Germinal center (tissue), 1 donor: ENCODE data around the gene RAP1GAP2.
"Not testable (repeated sequence)": the region's sequence is repeated elsewhere in the genome, so short reads cannot be mapped to it uniquely, and the experiment has no call there.

Experiments used
- DNase-seq: peaks from one replicate; pipeline ENCODE4 v3.0.0; 2012; ENCODE audit warnings: mixed read lengths, low spot score

Gene RAP1GAP2

GRCh38 chr17:2971851-2972250 lies 175.6 kb downstream of the RAP1GAP2 start:
- DNase-seq: no peak

- no peak for DNase-seq
Measured at GRCh38 chr17:2972749-2973148, 176.5 kb downstream of the RAP1GAP2 start.

GRCh38 chr17:2974347-2974746 lies 178.1 kb downstream of the RAP1GAP2 start:
- DNase-seq: no peak

GRCh38 chr17:2975469-2975958 lies 179.3 kb downstream of the RAP1GAP2 start:
- no peak for DNase-seq

DNA sequence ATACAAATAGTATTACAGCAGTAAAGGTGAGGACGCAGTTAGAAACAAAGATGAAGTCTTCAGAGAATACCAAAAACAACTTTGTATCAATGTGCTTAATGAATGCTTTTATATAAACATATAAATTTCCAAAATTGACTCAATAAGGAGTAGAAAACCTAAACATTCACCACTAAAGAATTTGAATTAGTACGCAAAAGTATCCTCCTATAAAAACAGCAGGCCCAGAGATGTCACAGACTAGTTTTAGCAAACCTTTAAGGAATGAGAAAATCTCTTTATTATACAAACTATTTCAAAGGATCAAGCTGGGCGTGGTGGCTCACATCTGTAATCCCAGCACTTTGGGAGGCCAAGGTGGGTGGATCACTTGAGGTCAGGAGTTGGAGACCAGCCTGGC lies 180.9 kb downstream of the RAP1GAP2 start:
- no peak for DNase-seq

- DNase-seq: no peak
Measured at GRCh38 chr17:2978116-2978515, 181.9 kb downstream of the RAP1GAP2 start.

DNA sequence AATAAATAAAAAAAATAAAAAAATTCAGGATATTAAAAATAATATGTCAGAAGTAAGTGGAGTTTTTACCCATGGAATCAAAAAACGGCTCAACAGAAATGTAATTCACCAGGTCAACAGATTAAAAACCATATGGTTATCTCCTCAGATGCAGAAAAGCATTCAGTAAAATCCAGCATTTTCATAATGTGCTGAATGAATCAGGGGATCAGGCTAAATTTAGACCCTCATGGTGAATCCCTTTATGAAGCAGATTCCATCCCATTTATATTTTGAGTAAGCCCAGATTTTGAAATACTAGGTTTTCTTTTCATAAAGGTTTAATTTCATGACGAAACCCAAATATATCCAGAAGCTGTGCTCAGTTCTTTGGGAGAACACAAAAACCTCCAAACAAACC lies 182.8 kb downstream of the RAP1GAP2 start:
- no peak for DNase-seq

DNA sequence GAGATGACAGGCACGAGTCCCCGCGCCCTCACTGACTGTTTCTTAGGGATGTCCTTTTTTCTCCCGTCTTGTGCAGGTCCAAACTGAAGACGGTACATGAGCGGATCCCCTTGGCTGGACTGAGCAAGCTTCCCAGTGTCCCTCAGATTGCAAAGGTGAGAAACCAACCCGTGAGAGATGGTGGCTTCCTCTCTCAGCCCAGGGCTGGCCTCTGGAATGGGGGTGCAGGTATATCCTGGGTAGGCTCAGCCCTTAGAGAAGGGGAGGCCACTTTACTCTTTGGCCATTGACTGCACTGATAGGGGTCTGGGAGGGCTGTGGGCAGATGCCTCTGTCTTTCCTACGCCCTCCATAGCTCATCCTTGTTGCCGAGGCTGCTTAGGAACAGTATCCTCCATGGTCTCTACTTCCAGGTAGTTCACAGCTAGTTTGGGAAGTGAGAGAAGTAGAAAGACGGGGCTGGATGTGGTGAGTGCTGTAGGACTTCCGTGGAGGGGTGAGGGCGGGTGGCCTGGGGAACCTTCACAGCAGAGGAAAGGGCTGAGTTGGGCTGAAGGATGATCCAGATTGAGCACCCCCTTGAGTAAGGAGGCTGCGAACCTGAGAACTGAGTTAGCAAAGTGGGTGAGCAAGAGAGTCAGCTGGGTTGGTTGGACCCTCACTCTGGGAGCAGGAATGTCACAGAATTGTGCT lies 184.1 kb downstream of the RAP1GAP2 start:
- no peak for DNase-seq

DNA sequence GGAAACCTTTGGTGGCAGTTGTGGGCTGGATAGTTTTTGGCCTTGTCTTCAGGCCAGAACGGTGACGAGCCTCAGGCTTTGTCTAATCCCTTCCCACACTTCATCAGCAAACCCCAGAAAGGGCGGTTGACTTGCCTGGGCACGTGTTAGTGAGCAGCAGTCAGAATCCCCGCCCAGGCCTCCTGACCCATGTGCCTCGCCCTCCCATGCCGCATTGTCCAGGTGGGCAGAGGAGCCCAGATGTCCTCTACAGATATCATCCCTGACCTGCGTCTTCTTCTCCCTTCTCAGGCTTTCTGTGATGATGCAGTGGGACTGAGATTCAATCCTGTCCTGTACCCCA lies 184.6 kb downstream of the RAP1GAP2 start:
- no peak for DNase-seq

- no peak for DNase-seq
Measured at GRCh38 chr17:2981325-2981724, 185.1 kb downstream of the RAP1GAP2 start.

GRCh38 chr17:2982854-2983253 lies 186.6 kb downstream of the RAP1GAP2 start:
- no peak for DNase-seq

DNA sequence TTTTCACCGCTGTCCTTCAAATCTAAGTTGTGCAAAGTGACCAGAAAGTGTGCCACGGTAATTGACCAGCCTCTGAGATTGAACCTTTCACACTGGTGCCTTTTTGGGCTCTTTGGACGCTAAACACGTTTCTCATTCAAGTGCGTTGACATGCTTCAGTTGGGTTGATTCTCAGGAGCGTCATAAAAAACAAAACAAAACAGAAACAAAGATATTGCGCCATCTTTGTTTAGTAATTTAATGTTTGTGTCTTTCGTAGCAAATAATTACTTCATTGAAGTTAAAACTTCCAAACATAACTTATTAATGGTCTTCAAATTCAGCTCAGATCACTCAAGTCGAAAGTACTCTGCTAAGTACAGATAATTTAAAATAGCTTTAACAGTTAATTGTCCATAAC lies 187.0 kb downstream of the RAP1GAP2 start:
- no peak for DNase-seq

DNA sequence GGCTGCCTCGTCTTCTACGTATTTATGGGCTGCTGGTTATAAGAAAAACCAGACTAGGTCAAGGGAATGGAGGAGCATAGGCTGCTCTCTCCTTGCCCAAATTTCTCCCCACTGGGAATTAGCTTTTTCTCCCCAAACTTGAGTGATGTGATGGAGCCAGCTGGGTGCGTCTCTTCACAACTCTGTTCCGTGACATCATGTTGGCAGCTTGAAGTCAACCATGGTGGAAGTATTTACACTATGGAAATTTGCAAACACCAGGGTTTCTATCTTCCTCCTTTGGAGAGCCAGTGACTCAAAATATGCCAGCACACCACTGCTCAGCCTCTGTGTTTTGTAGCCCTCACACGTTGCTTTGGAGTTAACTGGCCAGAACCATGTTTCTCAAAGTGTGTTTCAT lies 189.1 kb downstream of the RAP1GAP2 start:
- no peak for DNase-seq

DNA sequence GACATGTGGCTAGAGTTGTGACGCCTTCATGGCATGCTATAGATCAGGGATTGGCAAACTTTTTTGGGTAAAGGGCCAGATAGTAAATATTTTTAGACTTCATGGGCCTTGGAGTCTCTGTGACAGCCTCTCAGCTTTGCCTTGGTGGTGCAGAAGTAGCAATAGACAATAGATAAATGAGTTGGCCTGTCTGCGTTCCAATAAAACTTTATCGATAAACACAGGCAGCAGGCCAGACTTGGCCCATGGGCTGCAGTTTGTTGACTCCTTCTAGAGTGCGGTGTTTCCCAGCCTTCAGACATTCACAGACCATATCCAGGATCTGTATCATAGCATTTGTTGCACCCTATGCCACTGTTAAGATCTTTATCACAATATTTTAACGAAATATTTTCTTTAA lies 190.7 kb downstream of the RAP1GAP2 start:
- DNase-seq: no peak

DNA sequence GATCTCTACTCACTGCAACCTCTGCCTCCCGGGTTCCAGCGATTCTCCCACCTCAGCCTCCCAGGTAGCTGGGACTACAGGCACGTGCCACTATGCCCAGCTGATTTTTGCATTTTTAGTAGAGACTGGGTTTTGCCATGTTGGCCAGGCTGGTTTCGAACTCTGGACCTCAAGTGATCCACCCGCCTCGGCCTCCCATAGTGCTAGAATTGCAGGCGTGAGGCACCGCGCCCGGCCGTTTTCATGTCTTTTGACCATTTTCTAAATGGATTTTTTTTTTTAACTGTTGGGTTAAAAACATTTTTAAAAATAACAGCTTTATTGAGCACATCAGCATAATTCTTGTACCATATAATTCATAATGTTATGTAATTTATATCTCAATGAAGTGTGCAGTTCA lies 193.2 kb downstream of the RAP1GAP2 start:
- not testable (repeated sequence) for DNase-seq

GRCh38 chr17:2989855-2990254 lies 193.6 kb downstream of the RAP1GAP2 start:
- DNase-seq: no peak

- no peak for DNase-seq
Measured at GRCh38 chr17:2990396-2990795, 194.2 kb downstream of the RAP1GAP2 start.

GRCh38 chr17:2991396-2992180 lies 195.3 kb downstream of the RAP1GAP2 start:
- DNase-seq: not testable (repeated sequence)

DNA sequence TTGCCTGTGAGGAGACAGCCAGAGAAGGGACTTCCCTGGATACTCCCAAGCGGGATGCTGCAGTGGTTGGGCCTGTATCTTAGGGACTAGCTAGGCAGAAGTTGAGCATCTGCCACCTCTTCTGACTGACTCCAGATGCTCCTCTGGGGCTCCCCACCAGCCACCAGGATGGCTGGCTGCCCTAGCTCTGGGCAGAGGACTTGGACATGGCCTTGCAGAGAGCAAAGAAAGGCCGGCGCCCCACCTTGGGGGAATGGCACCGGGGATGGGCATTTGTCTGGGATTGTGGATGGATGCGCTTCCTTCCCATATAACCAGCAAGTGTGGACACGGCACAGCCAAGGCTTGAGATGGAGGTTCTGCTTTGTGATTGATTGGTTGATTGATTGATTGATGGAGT lies 198.2 kb downstream of the RAP1GAP2 start:
- DNase-seq: no peak

DNA sequence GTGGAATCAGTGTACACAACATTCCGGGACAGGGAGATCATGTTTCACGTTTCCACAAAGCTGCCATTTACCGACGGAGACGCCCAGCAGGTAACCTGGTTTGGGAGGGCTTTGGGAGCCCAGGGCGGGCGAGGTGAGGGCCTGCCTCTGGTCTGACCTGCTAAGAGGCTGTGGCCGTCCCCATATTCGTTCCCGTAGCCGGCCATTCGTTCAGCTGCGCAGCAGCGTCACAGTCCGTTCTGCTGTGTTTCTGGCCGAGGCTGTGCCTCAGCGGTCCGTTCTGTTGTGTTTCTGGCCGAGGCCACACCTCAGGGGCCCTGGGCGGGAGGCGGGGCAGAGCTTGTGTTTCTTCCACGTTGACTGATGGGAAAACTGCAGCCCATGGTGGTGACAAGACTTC lies 199.1 kb downstream of the RAP1GAP2 start:
- no peak for DNase-seq

DNA sequence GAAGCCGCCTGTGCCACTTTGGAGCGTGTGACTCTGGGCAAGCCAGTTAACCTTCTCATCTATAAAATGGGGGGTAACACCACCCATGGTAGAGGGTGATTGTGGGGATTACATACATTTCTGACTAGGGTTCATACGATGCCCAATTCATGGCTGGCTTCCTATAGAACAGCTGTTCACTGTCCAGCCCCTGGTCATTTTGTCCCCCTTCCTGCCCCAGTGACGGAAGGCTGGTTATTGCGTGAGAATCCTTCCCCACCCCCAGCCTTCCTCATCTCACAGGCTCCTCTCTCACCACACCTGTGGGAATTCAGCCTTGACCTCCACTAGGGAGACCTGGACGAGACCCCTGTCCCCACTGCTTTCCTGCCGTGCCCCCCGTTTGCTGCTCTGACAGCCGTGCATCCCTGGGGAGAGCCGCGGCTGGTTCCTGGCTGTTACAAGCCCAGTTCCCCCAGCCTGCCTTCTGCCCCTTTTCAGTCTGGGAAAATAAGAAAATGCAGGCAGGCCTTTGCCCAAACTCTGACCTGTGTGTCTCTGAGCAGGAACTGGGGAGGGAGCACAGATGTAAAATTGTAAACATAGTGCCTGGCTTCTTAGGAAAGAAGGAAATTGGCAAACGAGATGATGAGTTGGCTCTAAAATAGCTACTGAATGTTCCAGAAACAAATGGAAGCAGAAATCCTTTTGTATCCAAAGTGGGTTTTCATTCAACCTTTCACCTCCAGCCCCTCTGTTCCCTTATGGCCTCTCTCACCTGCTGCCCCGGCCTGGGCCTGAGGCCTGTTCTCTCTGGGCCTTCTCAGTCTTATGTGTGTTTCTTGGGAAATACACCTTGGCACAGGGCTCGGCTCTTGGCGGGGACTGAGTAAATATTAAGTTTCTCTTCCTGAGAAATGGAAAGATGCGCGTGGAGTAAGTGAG lies 199.9 kb downstream of the RAP1GAP2 start:
- no peak for DNase-seq
